ENCODE measurements around the gene MICOS13. TPM values are rescaled to one million over a fixed set of nuclear protein-coding genes. Genes with fewer than 3 reads are reported as not detected.

The MICOS13 gene
- total and polyA plus RNA-seq, 2 experiments from 2014 or later = 15.5 to 54.6 TPM

DNA sequence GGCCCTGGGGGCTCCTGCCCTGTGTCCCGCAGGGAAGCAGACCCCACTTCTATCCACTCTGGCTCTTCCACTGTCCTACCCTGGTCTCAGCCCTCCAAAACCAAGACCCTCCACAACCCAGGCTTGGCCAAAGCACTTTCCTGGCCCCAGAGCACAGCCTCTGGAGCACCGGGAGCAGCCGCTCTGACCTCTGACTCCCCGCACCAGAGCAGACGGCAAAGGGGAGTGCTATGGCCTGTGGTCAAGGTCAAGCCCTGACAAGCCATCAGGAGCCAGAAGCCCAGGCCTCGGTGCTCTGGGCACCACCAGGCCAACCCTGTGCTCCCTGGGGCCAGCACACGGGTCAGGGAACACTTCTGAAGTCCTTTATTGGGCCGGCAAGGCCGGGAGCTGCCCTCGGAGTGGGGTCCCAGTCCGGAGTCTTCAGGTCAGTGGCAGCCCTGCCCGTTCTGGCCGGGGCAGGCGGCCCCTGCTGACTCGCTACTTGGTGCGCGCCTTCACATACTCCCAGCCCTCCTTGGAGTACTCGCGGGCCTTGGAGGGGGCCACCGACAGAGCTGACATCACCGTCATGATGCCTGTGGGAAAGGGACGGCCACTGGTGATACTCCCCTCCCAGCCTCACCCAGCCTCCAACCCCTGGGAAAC is 2.1 kb downstream of the MICOS13 start (continued):
- TF ChIP-seq ETS1 (IDR thresholded peaks at IDR 0.05) (no peak), ZNF331 (CRISPR knock-in tag; IDR thresholded peaks at IDR 0.05; ENCODE audit: low read depth) (no peak), POLR2AphosphoS5 (IDR thresholded peaks at IDR 0.05; ENCODE audit: low read depth) (no peak), CREB1 (CRISPR knock-in tag; IDR thresholded peaks at IDR 0.05; ENCODE audit: low read depth) (no peak), STAT1 (IDR thresholded peaks at IDR 0.05; ENCODE audit: unreplicated experiment) (no peak), JUNB (IDR thresholded peaks at IDR 0.05; ENCODE audit: unreplicated experiment) (no peak), ZNF114 (CRISPR knock-in tag; IDR thresholded peaks at IDR 0.05) (no peak), CTCF (conservative IDR thresholded peaks at IDR 0.05; ENCODE audit: low read depth in 2 of 2) (no peak)

GRCh38 chr19:5677580-5677979 is 2.7 kb downstream of the MICOS13 start:
- Histone ChIP-seq H3K4me2 (no peak overlapping the region), H3K36me3 (ENCODE audit: insufficient read depth) (no peaks in the 10 kb centered on the region), H3K27me3 (ENCODE audit: insufficient read depth) (no peaks in the 10 kb centered on the region), H3F3A (replicated peaks; ENCODE audit: low read depth) (0 out of 2 replicates have a peak, but pooled peaks cover 4% of the 10 kb centered on the region), H4K20me1 (replicated peaks; ENCODE audit: insufficient read depth) (no peaks in the 10 kb centered on the region; the same call in none of the 2 replicates), H3K79me2 (replicated peaks; ENCODE audit: insufficient read depth) (no peaks in the 10 kb centered on the region), H2AFZ (no peak overlapping the region), H3K4me1 (ENCODE audit: insufficient read depth) (no peaks in the 10 kb centered on the region; the same call in 1 of the 2 replicates), H3K9me2 (ENCODE audit: insufficient read depth) (peaks cover 7% of the 10 kb centered on the region), H3K27ac (ENCODE audit: low read depth) (no peak overlapping the region), H3K4me3 (no peak overlapping the region)
- Mint-ChIP-seq H3K4me1 (peaks cover 17% of the 10 kb centered on the region), H3K4me3 (no peak overlapping the region), H3K9me3 (no peaks in the 10 kb centered on the region), H3K27ac (no peak overlapping the region), H3K27me3 (ENCODE audit: insufficient read depth, low read depth, poor library complexity) (peaks cover 36% of the 10 kb centered on the region), H3K36me3 (ENCODE audit: low read depth) (peaks cover 12% of the 10 kb centered on the region)
- DNase-seq (ENCODE audit: low spot score) (no peak), ATAC-seq (no peak)
- TF ChIP-seq EZH2 (IDR thresholded peaks at IDR 0.05; ENCODE audit: low read depth, unreplicated experiment) (no peak), ZNF114 (CRISPR knock-in tag; IDR thresholded peaks at IDR 0.05) (no peak), NANOG (IDR thresholded peaks at IDR 0.05; ENCODE audit: borderline replicate concordance) (no peak), CTCF (conservative IDR thresholded peaks at IDR 0.05; ENCODE audit: low read depth in 2 of 2) (no peak), STAT1 (IDR thresholded peaks at IDR 0.05; ENCODE audit: unreplicated experiment) (no peak), JUNB (IDR thresholded peaks at IDR 0.05; ENCODE audit: unreplicated experiment) (no peak), EZH2phosphoT487 (IDR thresholded peaks at IDR 0.05; ENCODE audit: unreplicated experiment) (no peak), ETS1 (IDR thresholded peaks at IDR 0.05) (no peak), CREB1 (CRISPR knock-in tag; IDR thresholded peaks at IDR 0.05; ENCODE audit: low read depth) (no peak), ZNF331 (CRISPR knock-in tag; IDR thresholded peaks at IDR 0.05; ENCODE audit: low read depth) (no peak), POLR2AphosphoS5 (IDR thresholded peaks at IDR 0.05; ENCODE audit: low read depth) (no peak)
- TF ChIP-seq, protein P1, sequence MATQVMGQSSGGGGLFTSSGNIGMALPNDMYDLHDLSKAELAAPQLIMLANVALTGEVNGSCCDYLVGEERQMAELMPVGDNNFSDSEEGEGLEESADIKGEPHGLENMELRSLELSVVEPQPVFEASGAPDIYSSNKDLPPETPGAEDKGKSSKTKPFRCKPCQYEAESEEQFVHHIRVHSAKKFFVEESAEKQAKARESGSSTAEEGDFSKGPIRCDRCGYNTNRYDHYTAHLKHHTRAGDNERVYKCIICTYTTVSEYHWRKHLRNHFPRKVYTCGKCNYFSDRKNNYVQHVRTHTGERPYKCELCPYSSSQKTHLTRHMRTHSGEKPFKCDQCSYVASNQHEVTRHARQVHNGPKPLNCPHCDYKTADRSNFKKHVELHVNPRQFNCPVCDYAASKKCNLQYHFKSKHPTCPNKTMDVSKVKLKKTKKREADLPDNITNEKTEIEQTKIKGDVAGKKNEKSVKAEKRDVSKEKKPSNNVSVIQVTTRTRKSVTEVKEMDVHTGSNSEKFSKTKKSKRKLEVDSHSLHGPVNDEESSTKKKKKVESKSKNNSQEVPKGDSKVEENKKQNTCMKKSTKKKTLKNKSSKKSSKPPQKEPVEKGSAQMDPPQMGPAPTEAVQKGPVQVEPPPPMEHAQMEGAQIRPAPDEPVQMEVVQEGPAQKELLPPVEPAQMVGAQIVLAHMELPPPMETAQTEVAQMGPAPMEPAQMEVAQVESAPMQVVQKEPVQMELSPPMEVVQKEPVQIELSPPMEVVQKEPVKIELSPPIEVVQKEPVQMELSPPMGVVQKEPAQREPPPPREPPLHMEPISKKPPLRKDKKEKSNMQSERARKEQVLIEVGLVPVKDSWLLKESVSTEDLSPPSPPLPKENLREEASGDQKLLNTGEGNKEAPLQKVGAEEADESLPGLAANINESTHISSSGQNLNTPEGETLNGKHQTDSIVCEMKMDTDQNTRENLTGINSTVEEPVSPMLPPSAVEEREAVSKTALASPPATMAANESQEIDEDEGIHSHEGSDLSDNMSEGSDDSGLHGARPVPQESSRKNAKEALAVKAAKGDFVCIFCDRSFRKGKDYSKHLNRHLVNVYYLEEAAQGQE (IDR thresholded peaks at IDR 0.05; ENCODE audit: unreplicated experiment) = no peak

All from GM23338 (cell line).